ENCODE measurements around the gene SFXN5. TPM values are rescaled to one million over a fixed set of nuclear protein-coding genes. Genes with fewer than 3 reads are reported as not detected.

SFXN5 gene
- total and polyA plus RNA-seq, 2 of the 4 experiments (the other 2 are of a cell fraction), result 8.6 to 17.0 TPM

- ChIA-PET CTCF (interaction anchor here (1.2 kb wide), 1 partner anchor 37 kb away, joined by 3 read pairs; no protein-coding TSS in a partner anchor), POLR2A (ENCODE audit: unreplicated experiment) (no interaction called here)
- Histone ChIP-seq H3K27me3 (ENCODE audit: control insufficient read depth, insufficient read depth, low read length) (peaks cover 28% of the 10 kb centered on the region; the same call in 1 of the 2 replicates), H2AFZ (replicated peaks; ENCODE audit: low read length, poor library complexity) (no peak overlapping the region), H3K18ac (ENCODE audit: low read depth, low read length) (no peak overlapping the region), H4K8ac (ENCODE audit: low read depth in 2 of 2, low read length in 2 of 2) (no peak overlapping the region), H3K36me3 (ENCODE audit: control insufficient read depth, insufficient read depth, low read length) (no peaks in the 10 kb centered on the region), H3K79me1 (ENCODE audit: low read depth in 1 of 2, low read length in 2 of 2) (no peaks in the 10 kb centered on the region), H4K91ac (ENCODE audit: insufficient read depth, low read depth, low read length) (no peak overlapping the region), H3K4me1 (ENCODE audit: control insufficient read depth, insufficient read depth, low read length) (peaks cover 10% of the 10 kb centered on the region; the same call in 1 of the 2 replicates), H2BK20ac (ENCODE audit: low read depth, low read length) (no peak overlapping the region), H3K9me3 (ENCODE audit: control insufficient read depth, insufficient read depth, low read length) (no peaks in the 10 kb centered on the region), H3K4me2 (ENCODE audit: low read depth, low read length) (no peak overlapping the region), H3K14ac (replicated peaks; ENCODE audit: low read depth, low read length) (no peak overlapping the region), H4K5ac (ENCODE audit: low read depth, low read length) (no peak overlapping the region), H2BK5ac (ENCODE audit: low read depth, low read length, poor library complexity, severe bottlenecking) (no peak overlapping the region), H3K4ac (ENCODE audit: low read depth, low read length) (no peak overlapping the region), H3K9me1 (ENCODE audit: insufficient read depth, low read length) (peaks cover 16% of the 10 kb centered on the region), H3K9ac (ENCODE audit: low read depth, low read length) (no peak overlapping the region), H2BK15ac (ENCODE audit: low read depth, low read length) (no peak overlapping the region), H3K56ac (ENCODE audit: extremely low read depth, insufficient read depth, low read length) (no peak overlapping the region), H3K27ac (ENCODE audit: insufficient read depth, low read length) (no peak overlapping the region), H2AK9ac (replicated peaks; ENCODE audit: low read depth, low read length, poor library complexity) (no peak overlapping the region), H4K20me1 (ENCODE audit: insufficient read depth, low read length) (peaks cover 9% of the 10 kb centered on the region; the same call in 1 of the 2 replicates), H2BK120ac (ENCODE audit: low read depth, low read length) (no peak overlapping the region), H2AK5ac (ENCODE audit: low read depth, low read length) (no peak overlapping the region), H3K23ac (ENCODE audit: low read depth, low read length) (no peak overlapping the region), H3K4me3 (ENCODE audit: insufficient read depth, low read depth, low read length) (no peak overlapping the region)
- intact Hi-C loops (cut with micrococcal nuclease) (no loop called here), in situ Hi-C loops (cut with MboI; ENCODE audit: low sequenced_read_pairs) (no loop called here), dilution Hi-C loops (cut with HindIII; ENCODE audit: low sequenced_read_pairs, unreplicated experiment) (no loop called here)
- no peak for DNase-seq
- TF ChIP-seq RAD21 (IDR thresholded peaks at IDR 0.05; ENCODE audit: low read length), result no peak
- 60% methylated on average over 3 of the region's 15 CpGs; no CpG with 5 or more reads in 1 of the 2 experiments for WGBS, 2 experiments (ENCODE audit: extremely low coverage in 2 of 2, insufficient read length in 1 of 2)
- no peak for ATAC-seq (ENCODE audit: low read depth)
- no TSS peak for BruUV-seq (replicated peaks)
Observed at GRCh38 chr2:72937356-72937669, 134.2 kb downstream of the SFXN5 start.

Measured in IMR-90 (cell line).